Skeletal muscle satellite cell (primary cell): ENCODE results near the gene EML1.

Source experiments
- H3K27me3 ChIP-seq: 2 replicates; pipeline ENCODE4 v1.7.0; 2013; ENCODE audit warnings: low read length; ENCODE audit not compliant: control insufficient read depth, insufficient read depth
- H3K36me3 ChIP-seq: 2 replicates; pipeline ENCODE4 v1.7.0; 2013; ENCODE audit warnings: mild to moderate bottlenecking, control low read depth, low read length; ENCODE audit not compliant: insufficient read depth
- H3K4me1 ChIP-seq: 2 replicates; pipeline ENCODE4 v1.7.0; 2013; ENCODE audit warnings: low read length; ENCODE audit not compliant: control insufficient read depth, insufficient read depth
- H3K4me2 ChIP-seq: 2 replicates; pipeline ENCODE4 v1.7.0; 2013; ENCODE audit warnings: mild to moderate bottlenecking, low read length
- H3K4me3 ChIP-seq: 2 replicates; pipeline ENCODE4 v1.7.0; 2013; ENCODE audit warnings: low read length
- H3K9ac ChIP-seq: 2 replicates; pipeline ENCODE4 v1.7.0; 2013; ENCODE audit warnings: mild to moderate bottlenecking, low read depth, low read length, moderate library complexity
- H3K9me3 ChIP-seq: replicated peaks from 2 replicates; pipeline ENCODE4 v1.7.0; 2013; ENCODE audit warnings: mild to moderate bottlenecking, control low read depth, low read length

EML1 gene

DNA sequence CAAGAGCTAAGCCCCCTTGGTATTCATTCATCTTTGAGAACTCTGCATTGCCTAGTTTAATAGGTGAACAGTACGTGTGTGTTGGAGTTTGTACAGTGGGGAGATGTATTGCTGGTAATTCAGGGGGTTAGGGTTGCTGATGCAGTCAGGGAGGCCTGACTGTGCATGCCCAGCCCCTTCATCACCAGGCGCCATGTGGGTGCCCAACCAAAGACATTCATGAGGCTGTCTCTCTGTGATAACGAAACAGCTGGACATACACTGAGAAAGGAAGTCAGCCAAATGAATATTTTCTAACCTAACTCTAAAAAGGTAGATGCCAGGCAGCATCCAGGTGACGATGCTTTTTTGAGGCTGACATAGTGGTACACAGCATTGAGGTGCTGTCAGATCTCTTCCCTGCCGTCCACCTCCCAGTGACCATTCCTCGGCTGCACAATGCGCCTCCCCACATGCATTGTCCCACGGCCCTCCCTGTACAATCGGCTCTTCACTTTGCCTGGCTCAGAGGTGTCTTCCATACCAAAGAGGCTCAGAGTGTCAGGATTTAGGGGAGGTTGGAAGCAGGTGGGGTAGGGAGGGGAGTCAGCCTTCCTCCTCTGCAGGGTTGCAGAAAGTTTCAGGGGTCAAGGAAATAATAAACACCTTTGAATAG, 19.0 kb downstream of the EML1 start:
- Histone ChIP-seq H3K4me3 (no peak overlapping the region), H3K9ac (no peak overlapping the region), H3K4me2 (no peak overlapping the region), H3K9me3 (no peaks in the 10 kb centered on the region), H3K36me3 (no peaks in the 10 kb centered on the region), H3K27me3 (peaks cover 2% of the 10 kb centered on the region), H3K4me1 (peaks cover 22% of the 10 kb centered on the region)

DNA sequence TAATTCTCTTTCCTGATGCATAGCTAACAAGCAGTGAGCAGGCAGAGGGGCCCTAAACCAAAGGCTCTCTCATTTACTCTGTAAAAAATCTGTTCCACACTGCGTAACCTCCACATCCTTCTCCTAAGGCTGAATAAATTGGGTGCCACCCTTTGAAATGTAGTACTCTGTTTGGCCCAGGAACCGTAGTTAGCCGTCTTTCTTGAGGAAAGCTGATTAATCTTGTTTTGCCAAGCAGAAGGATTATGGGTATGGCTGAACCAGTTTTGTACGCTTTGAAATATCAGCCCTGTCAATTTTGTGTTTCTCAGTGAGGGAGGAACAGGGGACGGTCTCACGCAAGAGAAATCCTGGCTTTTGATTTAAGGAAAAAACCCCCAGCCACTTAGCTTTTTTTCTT, 19.7 kb downstream of the EML1 start:
- Histone ChIP-seq H3K4me2 (no peak overlapping the region), H3K4me1 (peaks cover 18% of the 10 kb centered on the region), H3K9ac (no peak overlapping the region), H3K27me3 (peaks cover 2% of the 10 kb centered on the region), H3K4me3 (no peak overlapping the region), H3K9me3 (no peaks in the 10 kb centered on the region), H3K36me3 (no peaks in the 10 kb centered on the region)

DNA sequence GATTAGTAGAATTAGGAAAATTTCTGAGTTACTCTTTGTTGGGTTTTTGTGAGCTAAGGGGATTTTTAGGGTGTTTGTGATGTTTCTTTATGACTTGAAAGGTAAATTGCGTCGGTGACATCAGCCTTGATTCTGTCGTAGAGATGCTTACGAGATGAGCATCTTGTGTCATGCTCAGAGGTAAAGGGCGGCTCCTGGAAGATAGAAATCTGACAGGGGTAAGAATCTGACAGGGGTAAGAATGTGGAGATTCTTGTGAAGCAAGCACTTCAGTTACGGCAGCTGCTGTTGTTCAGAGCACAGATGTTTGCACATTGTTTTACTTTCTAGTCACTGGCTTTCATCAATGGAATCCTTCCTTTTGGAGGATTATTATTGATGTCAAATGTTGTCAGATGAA, 22.5 kb downstream of the EML1 start:
- Histone ChIP-seq H3K4me1 (no peaks in the 10 kb centered on the region), H3K27me3 (peaks cover 2% of the 10 kb centered on the region), H3K36me3 (no peaks in the 10 kb centered on the region), H3K9ac (no peak overlapping the region), H3K4me2 (no peak overlapping the region), H3K4me3 (no peak overlapping the region), H3K9me3 (no peaks in the 10 kb centered on the region)

DNA sequence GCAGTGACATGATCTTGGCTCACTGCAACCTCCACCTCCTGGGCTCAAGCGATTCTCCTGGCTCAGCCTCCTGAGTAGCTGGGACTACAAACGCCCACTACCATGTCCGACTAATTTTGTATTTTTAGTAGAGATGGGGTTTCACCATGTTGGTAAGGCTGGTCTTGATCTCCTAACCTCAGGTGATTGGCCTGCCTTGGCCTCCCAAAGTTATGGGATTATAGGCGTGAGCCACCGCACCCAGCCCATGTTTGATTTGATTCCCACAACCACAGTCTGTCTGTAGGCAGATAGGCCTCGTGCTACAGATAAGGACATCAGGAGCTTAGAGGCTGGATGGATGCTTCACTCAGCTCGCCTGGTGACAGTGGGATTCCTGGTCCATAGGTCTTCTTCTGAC, 23.0 kb downstream of the EML1 start:
- Histone ChIP-seq H3K4me1 (no peaks in the 10 kb centered on the region), H3K9ac (no peak overlapping the region), H3K27me3 (peaks cover 2% of the 10 kb centered on the region), H3K36me3 (no peaks in the 10 kb centered on the region), H3K4me2 (no peak overlapping the region), H3K4me3 (no peak overlapping the region), H3K9me3 (no peaks in the 10 kb centered on the region)

GRCh38 chr14:99816642-99817041, 23.4 kb downstream of the EML1 start:
- Histone ChIP-seq H3K9me3 (no peaks in the 10 kb centered on the region), H3K27me3 (peaks cover 2% of the 10 kb centered on the region), H3K9ac (no peak overlapping the region), H3K4me3 (no peak overlapping the region), H3K4me1 (no peaks in the 10 kb centered on the region), H3K36me3 (no peaks in the 10 kb centered on the region), H3K4me2 (no peak overlapping the region)

DNA sequence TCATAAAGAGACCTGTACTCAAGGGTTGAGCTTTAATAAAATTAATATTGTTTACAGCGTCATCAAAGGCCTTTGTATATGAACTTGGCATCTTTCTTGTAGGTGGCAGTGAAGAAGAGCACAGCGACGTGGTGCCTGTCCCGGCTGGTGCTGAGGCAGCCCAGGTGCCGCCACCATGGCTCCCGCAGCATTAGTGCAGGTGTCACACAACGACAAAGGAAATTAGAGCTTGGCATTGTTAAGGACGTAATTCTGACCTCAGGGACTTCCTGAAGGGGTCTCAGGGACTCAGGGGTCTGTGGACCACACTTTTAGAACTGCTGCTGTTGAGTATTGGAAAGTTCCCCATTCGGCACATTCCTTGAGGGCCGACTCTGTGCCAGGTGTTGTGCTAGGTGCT, 24.1 kb downstream of the EML1 start:
- no peak overlapping the region for H3K9ac ChIP-seq
- H3K36me3 ChIP-seq, result no peaks in the 10 kb centered on the region
- no peak overlapping the region for H3K4me3 ChIP-seq
- no peak overlapping the region for H3K4me2 ChIP-seq
- H3K4me1 ChIP-seq, result no peaks in the 10 kb centered on the region
- H3K27me3 ChIP-seq, result peaks cover 2% of the 10 kb centered on the region
- no peaks in the 10 kb centered on the region for H3K9me3 ChIP-seq

- Histone ChIP-seq H3K4me1 (no peaks in the 10 kb centered on the region), H3K4me3 (no peak overlapping the region), H3K36me3 (no peaks in the 10 kb centered on the region), H3K9ac (no peak overlapping the region), H3K27me3 (peaks cover 2% of the 10 kb centered on the region), H3K4me2 (no peak overlapping the region), H3K9me3 (no peaks in the 10 kb centered on the region)
Observed at GRCh38 chr14:99818503-99819036, 25.4 kb downstream of the EML1 start.

DNA sequence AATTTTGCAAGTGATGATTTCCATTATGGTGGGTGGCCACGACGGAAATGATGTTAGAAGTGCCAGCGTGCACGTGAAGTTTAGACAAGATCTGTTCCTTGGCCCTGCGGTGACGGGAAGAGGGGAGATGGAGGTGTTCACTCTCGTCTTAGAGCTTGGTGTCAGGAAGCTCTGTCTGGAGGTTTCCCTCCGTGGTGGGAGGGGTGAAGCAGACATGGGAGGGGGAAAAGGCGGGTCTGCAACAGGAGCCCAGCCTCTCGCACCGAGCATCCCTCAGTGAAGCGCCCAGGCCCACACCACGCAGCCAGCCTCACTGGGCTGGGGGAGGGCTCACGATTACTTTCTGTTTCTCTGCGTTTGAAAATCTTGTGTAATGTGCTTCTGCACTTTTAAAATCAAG, 26.3 kb downstream of the EML1 start:
- no peak overlapping the region for H3K4me2 ChIP-seq
- H3K4me1 ChIP-seq, result no peaks in the 10 kb centered on the region
- H3K9ac ChIP-seq, result no peak overlapping the region
- no peaks in the 10 kb centered on the region for H3K9me3 ChIP-seq
- no peaks in the 10 kb centered on the region for H3K36me3 ChIP-seq
- H3K4me3 ChIP-seq, result no peak overlapping the region
- peaks cover 2% of the 10 kb centered on the region for H3K27me3 ChIP-seq

DNA sequence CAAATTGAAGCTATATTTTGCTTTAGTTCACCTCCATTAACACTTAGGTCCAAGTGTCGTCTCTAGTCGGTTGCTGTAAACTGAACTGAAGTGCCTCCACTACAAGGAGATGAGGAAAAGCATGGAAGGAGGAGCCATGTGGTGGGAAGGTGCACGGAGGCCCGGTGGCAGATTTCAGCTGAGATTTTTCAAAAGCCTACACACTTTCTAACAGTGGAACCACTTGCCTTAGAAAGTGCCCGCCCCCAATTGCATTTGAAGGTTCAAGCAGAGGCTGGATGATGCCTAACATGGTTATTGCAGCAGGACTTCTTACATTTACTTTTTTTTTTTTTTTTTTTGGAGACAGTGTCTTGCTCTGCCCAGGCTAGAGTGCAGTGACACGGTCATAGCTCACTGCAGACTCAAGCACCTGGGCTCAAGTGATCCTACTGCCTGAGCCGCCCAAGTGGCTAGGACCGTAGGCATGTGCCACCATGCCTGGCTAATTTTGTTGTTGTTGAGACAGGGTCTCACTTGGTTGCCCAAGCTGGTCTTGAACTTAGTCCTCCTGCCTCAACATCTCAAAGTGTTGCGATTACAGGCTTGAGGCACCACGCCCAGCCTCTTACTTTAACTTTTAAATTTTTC, 27.6 kb downstream of the EML1 start:
- Histone ChIP-seq H3K4me3 (no peak overlapping the region), H3K4me1 (no peaks in the 10 kb centered on the region), H3K4me2 (no peak overlapping the region), H3K27me3 (no peaks in the 10 kb centered on the region), H3K9ac (no peak overlapping the region), H3K36me3 (no peaks in the 10 kb centered on the region), H3K9me3 (no peaks in the 10 kb centered on the region)

DNA sequence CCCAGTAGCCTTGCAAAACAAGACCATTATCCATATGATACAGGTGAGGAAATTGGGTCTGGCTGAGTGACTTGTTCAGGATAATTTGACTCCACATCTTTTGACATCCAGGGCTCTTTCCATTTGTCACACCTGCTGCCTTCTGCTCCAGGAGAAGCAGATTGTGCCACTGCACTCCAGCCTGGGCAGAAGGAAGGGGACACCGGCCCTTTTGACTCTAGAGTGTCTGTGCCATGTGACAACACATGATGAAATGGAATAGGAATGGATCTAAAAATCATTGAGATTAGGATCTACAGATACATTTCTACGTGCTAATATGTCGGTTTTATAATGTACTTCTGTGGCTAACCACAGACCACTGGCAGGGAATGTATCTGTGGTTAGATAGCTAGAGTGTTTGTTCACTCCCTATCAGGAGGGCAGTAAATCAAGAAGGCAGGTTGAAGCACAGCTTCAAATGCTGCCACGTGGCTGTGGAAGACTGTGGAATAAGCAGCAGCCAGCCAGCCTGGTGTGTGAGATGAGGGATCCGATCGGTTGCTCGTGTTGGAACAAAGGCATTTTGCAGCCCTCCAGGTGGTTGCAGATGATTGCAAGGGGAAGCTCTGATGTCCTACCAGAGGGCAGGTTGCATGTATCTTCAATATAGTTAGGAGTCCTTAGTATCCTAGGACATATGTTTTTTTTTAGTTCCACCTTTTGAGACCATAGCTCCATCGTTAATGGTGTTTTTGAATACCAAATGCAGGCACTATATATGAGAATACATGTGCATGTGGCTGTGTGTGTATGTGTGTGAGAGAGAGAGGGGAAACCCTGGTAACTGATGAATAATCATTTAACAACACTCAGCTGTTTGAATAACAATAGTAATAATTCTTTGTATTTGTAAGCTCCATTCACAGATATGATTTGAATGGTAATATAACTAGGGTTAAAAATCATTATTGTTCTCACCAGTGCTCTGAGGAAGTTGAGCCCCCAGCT, 28.6 kb downstream of the EML1 start:
- no peaks in the 10 kb centered on the region for H3K4me1 ChIP-seq
- H3K9me3 ChIP-seq, result no peaks in the 10 kb centered on the region
- H3K4me3 ChIP-seq, result no peak overlapping the region
- H3K9ac ChIP-seq, result no peak overlapping the region
- H3K27me3 ChIP-seq, result no peaks in the 10 kb centered on the region
- no peak overlapping the region for H3K4me2 ChIP-seq
- H3K36me3 ChIP-seq, result no peaks in the 10 kb centered on the region

DNA sequence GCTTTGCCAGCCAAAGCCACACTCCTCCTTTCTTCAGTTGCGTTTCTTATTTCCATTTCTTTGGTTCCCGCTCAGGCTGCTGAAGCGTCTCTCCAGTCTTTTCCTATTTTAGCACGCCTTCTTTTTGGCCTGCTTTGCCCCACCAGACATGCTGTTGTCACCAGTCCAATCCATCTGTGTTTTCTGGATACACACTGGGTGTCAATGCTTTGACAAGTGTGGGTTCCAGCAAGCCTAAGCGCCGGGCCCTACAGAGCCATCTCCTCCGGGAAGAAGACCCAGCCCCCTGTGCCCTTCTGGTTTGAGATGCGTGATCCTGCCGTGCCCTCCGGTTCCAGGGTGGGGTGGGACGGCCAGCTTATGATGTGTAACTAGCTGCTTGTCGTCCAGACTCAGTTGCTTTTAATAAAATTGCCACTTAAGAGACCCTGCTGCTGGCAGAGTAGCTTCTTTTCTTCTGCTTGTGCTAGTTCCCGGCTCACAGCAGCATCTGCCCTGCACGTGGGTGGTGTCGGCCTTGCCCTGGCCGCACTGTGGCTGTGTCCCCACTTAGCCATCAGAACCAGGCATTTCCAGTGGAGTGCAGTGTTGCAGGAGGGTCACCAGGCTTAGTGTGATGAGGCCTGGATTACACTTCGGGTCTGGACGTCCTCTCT, 29.7 kb downstream of the EML1 start:
- H3K4me3 ChIP-seq, result no peak overlapping the region
- H3K4me2 ChIP-seq, result no peak overlapping the region
- no peaks in the 10 kb centered on the region for H3K4me1 ChIP-seq
- no peak overlapping the region for H3K9ac ChIP-seq
- no peaks in the 10 kb centered on the region for H3K36me3 ChIP-seq
- no peaks in the 10 kb centered on the region for H3K27me3 ChIP-seq
- H3K9me3 ChIP-seq, result no peaks in the 10 kb centered on the region
